IMR-90 (cell line): Measurements from ENCODE around the gene BAMBI. TPM values are rescaled to one million over a fixed set of nuclear protein-coding genes. Genes with fewer than 3 reads are reported as not detected.
A peak's percentile ranks its signal among the peaks of the same experiment; 100 is the strongest.

Experiments used
- ATAC-seq: fragments of 200-7000 bp; cut with Tn5 transposase; 2 replicates; pipeline ENCODE4 v1.9.1; 2020; ENCODE audit warnings: low read depth, mild to moderate bottlenecking, moderate library complexity
- BruUV-seq: library from RNA; stranded (reverse); fragments of 400-500 nt; replicated peaks from 2 replicates; lab custom pipeline; 2021; lab: Mats Ljungman, UMichigan
- CTCF ChIA-PET: fragments of 300-600 bp; formaldehyde crosslinking; extraction: SDS; loops from one replicate; lab custom pipeline; 2021; ENCODE audit warnings: antibody characterized with exemption; lab: Yijun Ruan, JAX
- POLR2A ChIA-PET: fragments of 300-600 bp; sonication (Branson Sonifier 250); formaldehyde crosslinking; loops from one replicate; lab custom pipeline; 2022; ENCODE audit warnings: antibody characterized with exemption; ENCODE audit not compliant: unreplicated experiment; lab: Charles Lee
- DNase-seq: peaks from one replicate; pipeline ENCODE4 v3.0.0; 2013
- H2AFZ ChIP-seq: replicated peaks from 2 replicates; pipeline ENCODE3; 2013; ENCODE audit warnings: low read length, mild to moderate bottlenecking; ENCODE audit not compliant: poor library complexity
- H2AK5ac ChIP-seq: 2 replicates; pipeline ENCODE4 v1.6.1; 2013; ENCODE audit warnings: low read depth, low read length, inconsistent platforms
- H2AK9ac ChIP-seq: replicated peaks from 2 replicates; pipeline ENCODE3; 2013; ENCODE audit warnings: mild to moderate bottlenecking, low read depth, low read length, moderate library complexity; ENCODE audit not compliant: poor library complexity
- H2BK120ac ChIP-seq: 2 replicates; pipeline ENCODE4 v1.6.1; 2013; ENCODE audit warnings: low read depth, low read length, inconsistent platforms
- H2BK15ac ChIP-seq: 3 replicates; pipeline ENCODE4 v1.6.1; 2013; ENCODE audit warnings: low read depth, low read length, inconsistent platforms
- H2BK20ac ChIP-seq: 2 replicates; pipeline ENCODE4 v1.6.1; 2013; ENCODE audit warnings: low read depth, mild to moderate bottlenecking, inconsistent platforms, low read length, moderate library complexity
- H2BK5ac ChIP-seq: 2 replicates; pipeline ENCODE4 v1.6.1; 2013; ENCODE audit warnings: mild to moderate bottlenecking, low read depth, low read length, inconsistent platforms; ENCODE audit not compliant: poor library complexity, severe bottlenecking
- H3K14ac ChIP-seq: replicated peaks from 2 replicates; pipeline ENCODE4 v1.6.1; 2013; ENCODE audit warnings: low read depth, low read length, inconsistent platforms
- H3K18ac ChIP-seq: 2 replicates; pipeline ENCODE4 v1.6.1; 2013; ENCODE audit warnings: low read depth, low read length, control low read depth
- H3K23ac ChIP-seq: 2 replicates; pipeline ENCODE4 v1.6.1; 2013; ENCODE audit warnings: low read depth, low read length, inconsistent platforms
- H3K27ac ChIP-seq: 2 replicates; pipeline ENCODE4 v1.5.1; 2013; ENCODE audit warnings: mild to moderate bottlenecking, control low read depth, low read length; ENCODE audit not compliant: insufficient read depth
- H3K27me3 ChIP-seq: 2 replicates; pipeline ENCODE4 v1.6.1; 2013; ENCODE audit warnings: low read length; ENCODE audit not compliant: control insufficient read depth, insufficient read depth
- H3K36me3 ChIP-seq: 2 replicates; pipeline ENCODE4 v1.6.1; 2013; ENCODE audit warnings: low read length, mixed read lengths; ENCODE audit not compliant: control insufficient read depth, insufficient read depth
- H3K4ac ChIP-seq: 2 replicates; pipeline ENCODE4 v1.6.1; 2013; ENCODE audit warnings: low read depth, low read length, inconsistent platforms
- H3K4me1 ChIP-seq: 2 replicates; pipeline ENCODE4 v1.6.1; 2013; ENCODE audit warnings: low read length, mixed read lengths; ENCODE audit not compliant: control insufficient read depth, insufficient read depth
- H3K4me2 ChIP-seq: 2 replicates; pipeline ENCODE4 v1.6.1; 2013; ENCODE audit warnings: low read depth, mild to moderate bottlenecking, control low read depth, low read length, moderate library complexity
- H3K4me3 ChIP-seq: 2 replicates; pipeline ENCODE4 v1.5.1; 2013; ENCODE audit warnings: low read depth, mild to moderate bottlenecking, control low read depth, low read length, moderate library complexity; ENCODE audit not compliant: insufficient read depth
- H3K56ac ChIP-seq: 2 replicates; pipeline ENCODE4 v1.6.1; 2013; ENCODE audit warnings: low read length, inconsistent platforms; ENCODE audit not compliant: insufficient read depth; ENCODE audit errors: extremely low read depth
- H3K79me1 ChIP-seq, 2 experiments: 2 replicates each; pipeline ENCODE4 v1.6.1; 2013; ENCODE audit warnings: low read length in 2 of 2, inconsistent platforms in 1 of 2, low read depth in 1 of 2
- H3K9ac ChIP-seq: 2 replicates; pipeline ENCODE4 v1.6.1; 2013; ENCODE audit warnings: low read depth, low read length, control low read depth
- H3K9me1 ChIP-seq: 2 replicates; pipeline ENCODE4 v1.6.1; 2013; ENCODE audit warnings: low read length, inconsistent platforms; ENCODE audit not compliant: insufficient read depth
- H3K9me3 ChIP-seq: 2 replicates; pipeline ENCODE4 v1.6.1; 2013; ENCODE audit warnings: low read length; ENCODE audit not compliant: control insufficient read depth, insufficient read depth
- H4K20me1 ChIP-seq: 2 replicates; pipeline ENCODE4 v1.6.1; 2013; ENCODE audit warnings: low read length, inconsistent platforms; ENCODE audit not compliant: insufficient read depth
- H4K5ac ChIP-seq: 2 replicates; pipeline ENCODE4 v1.6.1; 2013; ENCODE audit warnings: mild to moderate bottlenecking, low read depth, low read length, control low read depth
- H4K8ac ChIP-seq, 2 experiments: 2 replicates each; pipeline ENCODE4 v1.6.1; 2013; ENCODE audit warnings: low read depth in 2 of 2, low read length in 2 of 2, control low read depth in 1 of 2, inconsistent platforms in 1 of 2
- H4K91ac ChIP-seq: 2 replicates; pipeline ENCODE4 v1.6.1; 2013; ENCODE audit warnings: low read depth, low read length, inconsistent platforms; ENCODE audit not compliant: insufficient read depth
- CHD1 ChIP-seq: IDR thresholded peaks from 2 replicates; pipeline ENCODE4 v1.6.1; 2012; ENCODE audit warnings: low read depth, low read length, improper control_type of control experiment
- ELK1 ChIP-seq: fragments of 150-350 bp; IDR thresholded peaks from 2 replicates; pipeline ENCODE4 v1.6.1; 2016; ENCODE audit warnings: low read depth, mild to moderate bottlenecking, low read length, moderate library complexity, borderline replicate concordance
- MXI1 ChIP-seq: IDR thresholded peaks from 2 replicates; pipeline ENCODE4 v1.6.1; 2012; ENCODE audit warnings: low read depth, mild to moderate bottlenecking, low read length, moderate library complexity, borderline replicate concordance
- POLR2A ChIP-seq: IDR thresholded peaks from 2 replicates; pipeline ENCODE4 v1.6.1; 2012; ENCODE audit warnings: mild to moderate bottlenecking, low read depth, low read length
- RFX5 ChIP-seq: IDR thresholded peaks from 2 replicates; pipeline ENCODE4 v1.8.0; 2012; ENCODE audit warnings: low read depth, mild to moderate bottlenecking, low read length, moderate library complexity
- SMC3 ChIP-seq: fragments of 150-350 bp; IDR thresholded peaks from 2 replicates; pipeline ENCODE4 v1.6.1; 2016; ENCODE audit warnings: low read depth, mild to moderate bottlenecking, antibody characterized with exemption, low read length, moderate library complexity
- WGBS, 2 experiments: methylation state at CpG; one replicate each; pipeline versions ENCODE4 v1.1.5 to v1.1.7; 2013; ENCODE audit warnings: missing lambda C conversion rate in 2 of 2; ENCODE audit not compliant: insufficient read length in 1 of 2; ENCODE audit errors: extremely low coverage in 2 of 2; 5-methylcytosine and 5-hydroxymethylcytosine counted together
- dilution Hi-C: fragments of 300-500 bp; cut with HindIII; formaldehyde crosslinking; loops from one replicate; pipeline ENCODE4 v1.14.3; 2018; ENCODE audit warnings: low sequenced_read_pairs; ENCODE audit not compliant: unreplicated experiment
- in situ Hi-C: fragments of 300-500 bp; cut with MboI; formaldehyde crosslinking; loops from 3 replicates; pipeline ENCODE4 v1.14.3; 2019; ENCODE audit warnings: low sequenced_read_pairs, inconsistent platforms, mixed read lengths
- intact Hi-C: fragments of 100-400 bp; cut with micrococcal nuclease; formaldehyde crosslinking; loops from 2 replicates; pipeline ENCODE4 v1.10.0; 2022
- polyA plus RNA-seq, 3 experiments: library from polyadenylated mRNA; depleted of rRNA; stranded (reverse); fragments of >200 nt; gene quantifications; 2 replicates each; pipeline ENCODE4 v1.2.3, GENCODE V29; 2012; ENCODE audit warnings: low replicate concordance in 1 of 3
- total RNA-seq: library from RNA; depleted of rRNA; stranded (reverse); fragments of >200 nt; gene quantifications from 2 replicates; pipeline ENCODE4 v1.2.3, GENCODE V29; 2012

The BAMBI gene
- total and polyA plus RNA-seq, 2 of the 4 experiments (the other 2 are of a cell fraction) = 14.4 to 19.4 TPM

GRCh38 chr10:28677888-28678686 is 766 bp downstream of the BAMBI start:
- Histone ChIP-seq H2BK5ac (peak overlapping the region; percentile 12), H2AFZ (peak overlapping the region; percentile 91), H2BK120ac (peak overlapping the region; percentile 20; the same call in 1 of the 2 replicates), H2BK15ac (peak overlapping the region; percentile 36; the same call in 2 of the 3 replicates), H4K5ac (no peak overlapping the region), H2AK5ac (no peak overlapping the region; the same call in 1 of the 2 replicates), H3K4ac (peak overlapping the region; percentile 54), H3K27ac (peak overlapping the region; percentile 54), H3K18ac (peak overlapping the region; percentile 44), H3K4me2 (peak overlapping the region; percentile 91), H2BK20ac (no peak overlapping the region), H3K79me1 (peaks cover 11 to 38% of the 10 kb centered on the region in 2 experiments), H4K20me1 (peaks cover 30% of the 10 kb centered on the region), H3K4me3 (peak overlapping the region; percentile 89), H2AK9ac (peak overlapping the region; percentile 81), H3K27me3 (peaks cover 29% of the 10 kb centered on the region), H3K4me1 (peaks cover 6% of the 10 kb centered on the region), H3K9me3 (no peaks in the 10 kb centered on the region), H3K56ac (peak overlapping the region; percentile 37), H3K36me3 (peaks cover 7% of the 10 kb centered on the region), H4K91ac (peak overlapping the region; percentile 1), H4K8ac (peak overlapping the region; percentile 10 to 24; a peak in 1 of 4 replicates), H3K14ac (peak overlapping the region; percentile 35), H3K9ac (peak overlapping the region; percentile 93), H3K23ac (peak overlapping the region; percentile 93), H3K9me1 (peaks cover 5% of the 10 kb centered on the region; the same call in 1 of the 2 replicates)
- 0% methylated on average over 27 of the region's 54 CpGs; no CpG with 5 or more reads in 1 of the 2 experiments for WGBS, 2 experiments
- intact Hi-C loops (loop anchor here (1.0 to 5.0 kb wide), 8 partner anchors 163 to 626 kb away; no protein-coding TSS in a partner anchor), in situ Hi-C loops (loop anchor here (5.0 to 25.0 kb wide), 3 partner anchors 109 to 454 kb away; no protein-coding TSS in a partner anchor), dilution Hi-C loops (no loop called here)
- no TSS peak for BruUV-seq
- CTCF ChIA-PET = interaction anchor here (0.6 to 1.1 kb wide), 5 partner anchors 22 to 627 kb away, joined by 3 to 4 read pairs (median 3); no protein-coding TSS in a partner anchor
- POLR2A ChIA-PET = no interaction called here
- no peak for TF ChIP-seq ELK1
- no peak for TF ChIP-seq POLR2A
- no peak for TF ChIP-seq RFX5
- peak; percentile 53; the same call in 1 of the 2 replicates for TF ChIP-seq MXI1
- peak; percentile 13; the same call in 1 of the 2 replicates for TF ChIP-seq CHD1
- TF ChIP-seq SMC3 = no peak
- peak; percentile 22 for DNase-seq
- ATAC-seq = peak; percentile 0
